Measurements from ENCODE around the gene IL1RAPL2.

GRCh38 chrX:105610411-105610810 is 1044.4 kb downstream of the IL1RAPL2 start:
- TF ChIP-seq, protein P1, sequence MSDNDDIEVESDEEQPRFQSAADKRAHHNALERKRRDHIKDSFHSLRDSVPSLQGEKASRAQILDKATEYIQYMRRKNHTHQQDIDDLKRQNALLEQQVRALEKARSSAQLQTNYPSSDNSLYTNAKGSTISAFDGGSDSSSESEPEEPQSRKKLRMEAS (IDR thresholded peaks at IDR 0.05), result no peak
- TF ChIP-seq EP300 (IDR thresholded peaks at IDR 0.05; ENCODE audit: borderline replicate concordance) (no peak), REST (IDR thresholded peaks at IDR 0.05; ENCODE audit: low read depth) (no peak), CREB1 (IDR thresholded peaks at IDR 0.05; ENCODE audit: low read depth) (no peak), TAF1 (IDR thresholded peaks at IDR 0.05; ENCODE audit: low read depth) (no peak), EGR1 (IDR thresholded peaks at IDR 0.05) (no peak), YY1 (IDR thresholded peaks at IDR 0.05; ENCODE audit: low read depth) (no peak), ZBTB7A (IDR thresholded peaks at IDR 0.05; ENCODE audit: low read depth) (no peak)
